Heart left ventricle (tissue), 13 donors: Measurements from ENCODE around the gene ZNF423.

Experiments
- CTCF ChIP-seq, 12 donors: fragments of 200-600 bp; sonication (generic) in 4 of 12; IDR thresholded peaks; one replicate each; pipeline versions ENCODE4 v1.5.0 to v1.8.0; 2018 to 2022; ENCODE audit warnings: antibody characterized with exemption in 12 of 12, mild to moderate bottlenecking in 5 of 12
- POLR2A ChIP-seq, 2 donors: fragments of 450-650 bp; IDR thresholded peaks; one replicate each; pipeline ENCODE4 v1.6.1; 2017; ENCODE audit warnings: antibody characterized with exemption in 2 of 2, mild to moderate bottlenecking in 2 of 2, moderate library complexity in 2 of 2
- donor health status: ischemic (EF 13 %, LVEDD 7.1; RV severe dilation, severe dysfunction).
- donor health status: DM: no; HTN: yes; CAD: no.
- donor health status: DM: no; HTN: no; CAD: no.
- donor health status: ischemic (EF 25% LVEDD 6.9; RV normal size, moderate dysfunction).
- donor health status: ischemic (EF 25% LVEDD 5.7; RV mildly dilated, moderate dysfunction).
- donor health status: ischemic (EF 35%, LVEDD 5.7; RV mildly dilated, moderate dysfunction).
- donor health status: nonischemic (EF 11% LVEDD 7.7; RV severe dilation, severe dysfunction).
- donor health status: DM: yes; HTN: yes; CAD: no.
- donor health status: PGD.
- donor health status: ischemic (EF 29% LVEDD 5.4; RV normal size, mild dysfunction).
- donor health status: nonischemic (EF 23%, LVEDD 6.1; RV moderate dilation, normal function).

- TF ChIP-seq CTCF (IDR thresholded peaks at IDR 0.05) (no peak), POLR2A (IDR thresholded peaks at IDR 0.05) (no peak)
Measured at GRCh38 chr16:49596648-49597291, 259.1 kb downstream of the ZNF423 start.
